HCT116 (cell line): ENCODE measurements around the gene FAM81A.

Experiments
- ATF3 ChIP-seq: IDR thresholded peaks from 2 replicates; pipeline ENCODE4 v1.6.1; 2012
- CEBPB ChIP-seq: IDR thresholded peaks from 2 replicates; pipeline ENCODE4 v1.6.1; 2012; ENCODE audit warnings: low read depth
- CTCF ChIP-seq, 3 experiments: fragments of 200-600 bp in 1 of 3; sonication (generic) in 1 of 3; IDR thresholded peaks in 2 of 3; conservative IDR thresholded peaks in 1 of 3; 2 replicates each; pipeline ENCODE4 v1.5.1; 2012 to 2017; ENCODE audit warnings: low read depth in 2 of 3, low read length in 2 of 3, antibody characterized with exemption in 1 of 3, borderline replicate concordance in 1 of 3, control low read depth in 1 of 3, mild to moderate bottlenecking in 1 of 3, mixed read lengths in 1 of 3, mixed run types in 1 of 3, moderate library complexity in 1 of 3; ENCODE audit not compliant: insufficient read depth in 1 of 3
- ELF1 ChIP-seq: IDR thresholded peaks from 2 replicates; pipeline ENCODE4 v1.6.1; 2012; ENCODE audit warnings: low read depth, borderline replicate concordance
- EZH2 ChIP-seq: fragments of 200-600 bp; sonication (generic); IDR thresholded peaks from 2 replicates; pipeline ENCODE4 v1.6.1; 2017; ENCODE audit warnings: antibody characterized with exemption, mixed run types
- MAX ChIP-seq: IDR thresholded peaks from 2 replicates; pipeline ENCODE4 v1.6.1; 2012
- POLR2A ChIP-seq: IDR thresholded peaks from 2 replicates; pipeline ENCODE4 v1.7.0; 2011; ENCODE audit warnings: borderline replicate concordance; ENCODE audit not compliant: insufficient read depth, insufficient read length; ENCODE audit errors: extremely low read depth
- REST ChIP-seq: IDR thresholded peaks from 2 replicates; pipeline ENCODE4 v1.6.1; 2012; ENCODE audit warnings: low read depth
- TCF7L2 ChIP-seq: IDR thresholded peaks from 2 replicates; pipeline ENCODE4 v1.7.0; 2011; ENCODE audit warnings: borderline replicate concordance, inconsistent platforms; ENCODE audit not compliant: insufficient read depth, insufficient read length; ENCODE audit errors: extremely low read depth
- YY1 ChIP-seq: IDR thresholded peaks from 2 replicates; pipeline ENCODE4 v1.6.1; 2011; ENCODE audit warnings: low read length, low read depth, moderate library complexity, mild to moderate bottlenecking; ENCODE audit not compliant: insufficient replicate concordance; ENCODE audit errors: extremely low read depth
- ZBTB33 ChIP-seq: IDR thresholded peaks from 2 replicates; pipeline ENCODE4 v1.6.1; 2011; ENCODE audit warnings: mild to moderate bottlenecking, low read length, moderate library complexity; ENCODE audit not compliant: insufficient replicate concordance; ENCODE audit errors: extremely low read depth
- ZFX ChIP-seq: fragments of 450-650 bp; IDR thresholded peaks from 2 replicates; pipeline ENCODE4 v1.6.1; 2017

- TF ChIP-seq CTCF (IDR thresholded peaks at IDR 0.05 in 2 of 3, conservative IDR thresholded peaks at IDR 0.05 in 1 of 3; ENCODE audit: borderline replicate concordance in 1 of 3, insufficient read depth in 1 of 3, low read depth in 2 of 3, low read length in 2 of 3): no peak
- TF ChIP-seq TCF7L2: no peak
- no peak for TF ChIP-seq REST
- no peak for TF ChIP-seq ATF3
- no peak for TF ChIP-seq ZBTB33
- TF ChIP-seq POLR2A: no peak
- TF ChIP-seq ELF1: no peak
- TF ChIP-seq YY1: no peak
- TF ChIP-seq EZH2: no peak
- TF ChIP-seq ZFX: no peak
- TF ChIP-seq MAX: no peak; the same call in 1 of the 2 replicates
- no peak for TF ChIP-seq CEBPB
Observed at GRCh38 chr15:59539799-59540198, 101.8 kb downstream of the FAM81A start.
